Right atrium auricular region (tissue), 2 donors: ENCODE measurements around the gene SLC35B4. TPM values are rescaled to one million over a fixed set of nuclear protein-coding genes. Genes with fewer than 3 reads are reported as not detected.

Experiments
- DNase-seq: peaks from one replicate; pipeline ENCODE4 v3.0.0-alpha.2; 2019; ENCODE audit warnings: low spot score
- H3K27ac ChIP-seq, 2 donors: fragments of 200-600 bp; sonication (generic); 1 replicate in 1 of 2; 2 replicates in 1 of 2; pipeline ENCODE4 v1.5.1; 2016 to 2019
- H3K27me3 ChIP-seq, 2 donors: fragments of 200-600 bp; sonication (generic); one replicate each; pipeline versions ENCODE4 v1.5.1 to v1.6.0; 2017 to 2019
- H3K36me3 ChIP-seq: fragments of 200-600 bp; sonication (generic); one replicate; pipeline ENCODE4 v1.5.1; 2016
- H3K4me1 ChIP-seq, 2 donors: fragments of 200-600 bp; sonication (generic); one replicate each; pipeline versions ENCODE4 v1.5.1 to v1.6.0; 2017 to 2019
- H3K4me3 ChIP-seq, 2 donors: fragments of 200-600 bp; sonication (generic); 1 replicate in 1 of 2; 2 replicates in 1 of 2; pipeline ENCODE4 v1.5.1; 2017 to 2019; ENCODE audit warnings: mild to moderate bottlenecking in 1 of 2, moderate library complexity in 1 of 2
- H3K9me3 ChIP-seq, 2 donors: fragments of 200-600 bp; sonication (generic); one replicate each; pipeline ENCODE4 v1.5.1; 2019
- total RNA-seq, 2 donors: library from RNA; depleted of rRNA; stranded (reverse); fragments of >200 nt; gene quantifications; one replicate each; pipeline ENCODE4 v1.1.0, GENCODE V29; 2016
- TF ChIP-seq, protein P1 (sequence below), 2 donors: fragments of 200-600 bp; sonication (generic); IDR thresholded peaks; one replicate each; pipeline ENCODE4 v1.5.1; 2019; ENCODE audit warnings: antibody characterized with exemption in 2 of 2

Gene SLC35B4
- total RNA-seq, 2 donors from 2014 or later, result 3.4 to 4.8 TPM

DNA sequence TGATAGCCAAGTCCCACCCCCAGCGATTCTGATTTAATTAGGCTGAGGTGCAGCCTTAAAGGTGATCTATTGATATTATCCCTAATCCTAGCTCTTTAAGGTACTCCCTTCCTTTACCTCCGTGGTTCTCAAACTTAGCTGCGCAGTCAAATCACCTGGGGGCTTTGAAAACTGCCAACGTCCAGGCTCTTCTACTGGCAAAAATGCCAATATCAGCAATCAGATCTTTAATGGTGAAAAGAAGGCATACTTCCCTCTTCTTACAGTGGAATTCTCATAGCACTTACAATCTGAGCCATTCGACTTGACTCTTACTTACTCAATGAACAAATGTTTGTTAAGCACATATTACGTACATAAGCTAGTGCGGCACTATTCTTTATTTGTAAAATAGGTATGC is 704 bp upstream of the SLC35B4 start:
- H3K4me3 ChIP-seq, result peak overlapping the region in 1 of 2 donors; percentile 88
- no peaks in the 10 kb centered on the region for H3K27me3 ChIP-seq
- peak overlapping the region; percentile 28 to 83 for H3K27ac ChIP-seq
- H3K4me1 ChIP-seq, result peaks cover 0 to 11% of the 10 kb centered on the region in 2 donors
- TF ChIP-seq, protein P1, sequence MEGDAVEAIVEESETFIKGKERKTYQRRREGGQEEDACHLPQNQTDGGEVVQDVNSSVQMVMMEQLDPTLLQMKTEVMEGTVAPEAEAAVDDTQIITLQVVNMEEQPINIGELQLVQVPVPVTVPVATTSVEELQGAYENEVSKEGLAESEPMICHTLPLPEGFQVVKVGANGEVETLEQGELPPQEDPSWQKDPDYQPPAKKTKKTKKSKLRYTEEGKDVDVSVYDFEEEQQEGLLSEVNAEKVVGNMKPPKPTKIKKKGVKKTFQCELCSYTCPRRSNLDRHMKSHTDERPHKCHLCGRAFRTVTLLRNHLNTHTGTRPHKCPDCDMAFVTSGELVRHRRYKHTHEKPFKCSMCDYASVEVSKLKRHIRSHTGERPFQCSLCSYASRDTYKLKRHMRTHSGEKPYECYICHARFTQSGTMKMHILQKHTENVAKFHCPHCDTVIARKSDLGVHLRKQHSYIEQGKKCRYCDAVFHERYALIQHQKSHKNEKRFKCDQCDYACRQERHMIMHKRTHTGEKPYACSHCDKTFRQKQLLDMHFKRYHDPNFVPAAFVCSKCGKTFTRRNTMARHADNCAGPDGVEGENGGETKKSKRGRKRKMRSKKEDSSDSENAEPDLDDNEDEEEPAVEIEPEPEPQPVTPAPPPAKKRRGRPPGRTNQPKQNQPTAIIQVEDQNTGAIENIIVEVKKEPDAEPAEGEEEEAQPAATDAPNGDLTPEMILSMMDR (IDR thresholded peaks at IDR 0.05), result no peak
- no peak for DNase-seq
- no peaks in the 10 kb centered on the region for H3K9me3 ChIP-seq
- H3K36me3 ChIP-seq, result no peaks in the 10 kb centered on the region

DNA sequence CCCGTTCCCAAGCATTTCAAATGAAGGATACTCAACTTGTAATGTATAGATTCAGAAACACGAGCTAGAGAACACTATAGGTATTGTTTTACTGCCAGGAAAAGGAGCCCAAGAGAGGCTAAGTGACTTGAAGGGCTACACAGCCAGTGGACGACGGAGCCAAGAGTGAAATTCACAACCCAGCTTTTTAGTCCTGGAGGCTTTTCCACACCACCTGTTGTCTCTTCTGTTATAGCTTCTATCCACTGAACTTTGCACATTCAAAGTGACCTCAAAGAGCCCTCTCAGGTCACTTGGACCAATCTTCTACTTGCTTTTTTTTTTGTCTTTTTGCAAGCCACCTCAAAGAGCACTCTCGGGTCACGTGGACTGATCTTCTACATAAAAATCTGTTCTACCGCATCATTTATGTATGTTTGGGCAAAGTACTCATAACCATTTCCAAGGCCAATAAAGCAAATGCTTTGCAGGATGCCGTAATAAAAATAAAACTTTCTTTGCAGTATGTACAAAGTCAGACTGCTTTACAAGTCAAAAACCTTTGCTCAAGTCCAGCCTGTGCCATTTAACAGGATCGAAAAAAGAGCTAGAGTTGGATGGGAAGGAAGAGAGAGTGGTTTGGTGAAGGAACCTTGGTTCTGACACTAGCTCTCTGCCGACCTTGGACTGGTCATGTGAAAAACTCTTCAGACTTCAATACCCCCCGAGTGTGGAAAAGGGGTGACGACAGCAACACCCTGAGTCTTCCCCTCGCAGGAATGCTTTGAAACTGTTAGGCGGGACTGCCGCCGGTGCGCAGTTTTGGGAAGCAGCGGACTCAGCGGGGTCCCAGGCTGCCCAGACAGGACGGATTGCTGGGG is 821 bp downstream of the SLC35B4 start:
- DNase-seq, result no peak
- no peaks in the 10 kb centered on the region for H3K27me3 ChIP-seq
- no peaks in the 10 kb centered on the region for H3K9me3 ChIP-seq
- no peaks in the 10 kb centered on the region for H3K36me3 ChIP-seq
- TF ChIP-seq, protein P1 (IDR thresholded peaks at IDR 0.05), result no peak
- H3K4me1 ChIP-seq, result peaks cover 0 to 11% of the 10 kb centered on the region in 2 donors
- peak overlapping the region; percentile 68 to 88 for H3K4me3 ChIP-seq
- H3K27ac ChIP-seq, result peak overlapping the region; percentile 83 to 84

DNA sequence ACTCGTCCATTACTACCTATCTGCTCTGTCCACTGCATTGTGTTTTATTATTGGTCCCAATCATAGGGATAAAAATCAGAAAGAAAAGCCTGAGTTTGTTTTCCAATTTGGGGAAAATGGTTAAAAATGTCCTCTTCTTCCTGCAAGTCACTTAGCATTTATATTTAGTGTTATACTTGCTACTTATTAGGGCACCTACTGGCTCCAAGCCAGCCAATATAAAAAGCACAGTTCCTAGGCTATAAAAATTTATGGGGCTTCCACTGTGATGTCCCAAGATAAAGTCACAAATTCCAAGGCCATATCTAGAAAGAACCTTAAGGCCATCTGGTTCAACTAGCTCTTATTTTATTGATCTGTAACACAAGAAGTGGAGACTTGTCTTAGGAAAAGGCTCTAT is 3.2 kb downstream of the SLC35B4 start:
- Histone ChIP-seq H3K36me3 (no peaks in the 10 kb centered on the region), H3K9me3 (no peaks in the 10 kb centered on the region), H3K27ac (no peak overlapping the region), H3K4me3 (no peak overlapping the region), H3K4me1 (peaks cover 0 to 11% of the 10 kb centered on the region in 2 donors), H3K27me3 (no peaks in the 10 kb centered on the region)
- no peak for DNase-seq
- TF ChIP-seq, protein P1 (IDR thresholded peaks at IDR 0.05), result no peak

DNA sequence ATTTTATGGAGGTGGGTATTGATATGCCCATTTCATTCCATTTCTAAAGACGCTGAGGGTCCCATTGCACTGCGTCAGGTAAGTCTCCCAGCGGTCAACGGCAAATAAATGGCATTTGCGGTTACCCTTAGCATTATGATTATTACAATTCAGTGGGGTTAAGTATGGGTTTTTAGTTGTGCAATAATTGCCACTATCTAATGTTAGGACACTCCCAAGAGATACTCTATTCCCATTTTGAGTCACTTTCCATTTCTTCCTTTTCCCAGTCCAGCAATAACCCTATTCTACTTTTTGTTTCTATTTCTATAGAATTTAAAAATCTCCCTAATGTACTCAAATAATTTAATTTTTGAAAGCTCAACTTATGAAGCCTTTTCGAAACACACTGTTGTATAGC is 4.0 kb downstream of the SLC35B4 start:
- Histone ChIP-seq H3K4me1 (peaks cover 0 to 11% of the 10 kb centered on the region in 2 donors), H3K27ac (no peak overlapping the region), H3K27me3 (no peaks in the 10 kb centered on the region), H3K36me3 (no peaks in the 10 kb centered on the region), H3K4me3 (no peak overlapping the region), H3K9me3 (no peaks in the 10 kb centered on the region)
- TF ChIP-seq, protein P1 (IDR thresholded peaks at IDR 0.05), result no peak
- no peak for DNase-seq

DNA sequence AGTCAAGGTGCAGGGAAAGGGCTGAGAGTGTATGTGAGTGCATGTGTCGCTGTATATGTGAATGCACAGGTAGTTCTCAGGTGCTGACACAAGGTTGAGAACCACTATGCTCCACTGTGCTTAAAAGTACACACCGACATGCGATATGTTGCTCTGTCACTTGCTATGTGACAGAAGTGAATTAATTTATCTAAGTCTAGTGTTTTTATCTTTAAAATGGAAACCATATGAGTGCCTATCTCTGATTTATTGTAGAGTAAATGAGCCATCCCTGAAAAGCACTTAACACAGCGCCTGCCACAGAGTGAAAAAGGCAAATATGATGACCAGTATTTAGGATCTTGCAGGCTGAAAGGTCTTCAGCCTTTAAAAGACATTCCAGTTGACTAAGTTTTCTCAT is 4.9 kb downstream of the SLC35B4 start:
- DNase-seq, result no peak

More for the DNA sequence above, 4.9 kb downstream of the SLC35B4 start:
- peaks cover 0 to 7% of the 10 kb centered on the region in 2 donors for H3K4me1 ChIP-seq
- TF ChIP-seq, protein P1 (IDR thresholded peaks at IDR 0.05), result no peak
- H3K27me3 ChIP-seq, result no peaks in the 10 kb centered on the region
- no peaks in the 10 kb centered on the region for H3K36me3 ChIP-seq
- H3K4me3 ChIP-seq, result no peak overlapping the region
- no peak overlapping the region for H3K27ac ChIP-seq
- H3K9me3 ChIP-seq, result no peaks in the 10 kb centered on the region
